Nephron (organoid): Measurements from ENCODE around the gene GAR1.
A peak's percentile ranks its signal among the peaks of the same experiment; 100 is the strongest.
"Not testable (repeated sequence)": the region's sequence is repeated elsewhere in the genome, so short reads cannot be mapped to it uniquely, and the experiment has no call there.

ENCODE experiments used
- H3K27ac Mint-ChIP-seq, 3 experiments: 2 replicates each; pipeline ENCODE4 v1.8.0; 2020; ENCODE audit warnings: mixed read lengths in 3 of 3, mild to moderate bottlenecking in 2 of 3, moderate library complexity in 1 of 3
- H3K27me3 Mint-ChIP-seq: 2 replicates; pipeline ENCODE4 v1.8.0; 2021; ENCODE audit warnings: low read depth, mild to moderate bottlenecking, moderate library complexity, mixed read lengths
- H3K36me3 Mint-ChIP-seq: 2 replicates; pipeline ENCODE4 v1.8.0; 2020; ENCODE audit warnings: low read depth, mixed read lengths
- H3K4me1 Mint-ChIP-seq: 2 replicates; pipeline ENCODE4 v1.8.0; 2020; ENCODE audit warnings: mixed read lengths
- H3K4me3 Mint-ChIP-seq, 3 experiments: 2 replicates each; pipeline ENCODE4 v1.8.0; 2020; ENCODE audit warnings: mild to moderate bottlenecking in 3 of 3, mixed read lengths in 3 of 3, moderate library complexity in 2 of 3
- H3K9me3 Mint-ChIP-seq: 2 replicates; pipeline ENCODE4 v1.8.0; 2020; ENCODE audit warnings: mixed read lengths
- TF ChIP-seq, protein P1 (sequence below), 3 experiments: fragments of 200-600 bp; sonication (generic); IDR thresholded peaks; one replicate each; pipeline ENCODE4 v1.5.0; 2021; ENCODE audit warnings: antibody characterized with exemption in 3 of 3; ENCODE audit not compliant: unreplicated experiment in 3 of 3

GAR1 gene

DNA sequence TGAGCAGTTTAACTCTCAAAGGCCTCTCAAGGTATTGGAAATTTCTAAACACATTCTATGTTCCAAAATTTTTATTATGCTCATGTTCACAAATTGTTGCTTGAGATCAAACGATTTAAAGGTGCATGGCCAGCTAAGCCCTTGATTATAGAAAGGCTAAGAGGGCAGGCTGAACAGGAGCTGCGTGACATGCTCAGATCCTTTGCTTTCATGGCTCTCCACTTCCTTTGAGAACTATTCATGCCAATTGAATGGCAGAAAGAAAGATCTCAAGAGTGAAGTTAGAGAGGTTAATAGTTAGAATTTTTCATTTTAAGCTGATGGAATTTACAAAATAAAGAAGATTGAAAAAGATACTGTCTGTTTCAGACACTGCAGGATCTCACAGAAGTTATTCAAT, 32.9 kb downstream of the GAR1 start:
- TF ChIP-seq, protein P1, sequence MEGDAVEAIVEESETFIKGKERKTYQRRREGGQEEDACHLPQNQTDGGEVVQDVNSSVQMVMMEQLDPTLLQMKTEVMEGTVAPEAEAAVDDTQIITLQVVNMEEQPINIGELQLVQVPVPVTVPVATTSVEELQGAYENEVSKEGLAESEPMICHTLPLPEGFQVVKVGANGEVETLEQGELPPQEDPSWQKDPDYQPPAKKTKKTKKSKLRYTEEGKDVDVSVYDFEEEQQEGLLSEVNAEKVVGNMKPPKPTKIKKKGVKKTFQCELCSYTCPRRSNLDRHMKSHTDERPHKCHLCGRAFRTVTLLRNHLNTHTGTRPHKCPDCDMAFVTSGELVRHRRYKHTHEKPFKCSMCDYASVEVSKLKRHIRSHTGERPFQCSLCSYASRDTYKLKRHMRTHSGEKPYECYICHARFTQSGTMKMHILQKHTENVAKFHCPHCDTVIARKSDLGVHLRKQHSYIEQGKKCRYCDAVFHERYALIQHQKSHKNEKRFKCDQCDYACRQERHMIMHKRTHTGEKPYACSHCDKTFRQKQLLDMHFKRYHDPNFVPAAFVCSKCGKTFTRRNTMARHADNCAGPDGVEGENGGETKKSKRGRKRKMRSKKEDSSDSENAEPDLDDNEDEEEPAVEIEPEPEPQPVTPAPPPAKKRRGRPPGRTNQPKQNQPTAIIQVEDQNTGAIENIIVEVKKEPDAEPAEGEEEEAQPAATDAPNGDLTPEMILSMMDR (IDR thresholded peaks at IDR 0.05; ENCODE audit: unreplicated experiment in 3 of 3): no peak
- H3K27ac Mint-ChIP-seq: no peak overlapping the region
- no peaks in the 10 kb centered on the region for H3K9me3 Mint-ChIP-seq
- no peaks in the 10 kb centered on the region for H3K36me3 Mint-ChIP-seq
- H3K27me3 Mint-ChIP-seq: peaks cover 4% of the 10 kb centered on the region
- no peaks in the 10 kb centered on the region for H3K4me1 Mint-ChIP-seq
- no peak overlapping the region for H3K4me3 Mint-ChIP-seq

DNA sequence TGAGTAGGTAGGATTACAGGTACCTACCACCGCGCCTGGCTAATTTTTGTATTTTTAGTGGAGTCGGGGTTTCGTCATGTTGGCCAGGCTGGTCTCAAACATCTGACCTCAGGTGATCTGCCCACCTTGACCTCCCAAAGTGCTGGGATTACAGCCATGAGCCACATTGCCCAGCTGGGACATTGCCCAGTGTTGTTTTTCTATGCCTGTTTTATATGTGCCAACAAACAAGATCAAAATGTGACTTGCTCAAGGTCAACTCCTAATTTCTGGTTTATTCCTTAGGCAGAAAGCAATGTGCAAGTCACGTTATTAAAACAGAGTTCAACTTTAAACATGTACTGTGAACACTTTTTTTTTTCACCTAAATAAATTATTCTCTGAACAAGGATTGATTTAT, 35.0 kb downstream of the GAR1 start:
- H3K4me3 Mint-ChIP-seq: no peak overlapping the region
- peaks cover 2% of the 10 kb centered on the region for H3K9me3 Mint-ChIP-seq
- no peak overlapping the region for H3K27ac Mint-ChIP-seq
- peaks cover 4% of the 10 kb centered on the region for H3K27me3 Mint-ChIP-seq
- H3K36me3 Mint-ChIP-seq: no peaks in the 10 kb centered on the region
- H3K4me1 Mint-ChIP-seq: no peaks in the 10 kb centered on the region
- TF ChIP-seq, protein P1 (IDR thresholded peaks at IDR 0.05; ENCODE audit: unreplicated experiment in 3 of 3): no peak

DNA sequence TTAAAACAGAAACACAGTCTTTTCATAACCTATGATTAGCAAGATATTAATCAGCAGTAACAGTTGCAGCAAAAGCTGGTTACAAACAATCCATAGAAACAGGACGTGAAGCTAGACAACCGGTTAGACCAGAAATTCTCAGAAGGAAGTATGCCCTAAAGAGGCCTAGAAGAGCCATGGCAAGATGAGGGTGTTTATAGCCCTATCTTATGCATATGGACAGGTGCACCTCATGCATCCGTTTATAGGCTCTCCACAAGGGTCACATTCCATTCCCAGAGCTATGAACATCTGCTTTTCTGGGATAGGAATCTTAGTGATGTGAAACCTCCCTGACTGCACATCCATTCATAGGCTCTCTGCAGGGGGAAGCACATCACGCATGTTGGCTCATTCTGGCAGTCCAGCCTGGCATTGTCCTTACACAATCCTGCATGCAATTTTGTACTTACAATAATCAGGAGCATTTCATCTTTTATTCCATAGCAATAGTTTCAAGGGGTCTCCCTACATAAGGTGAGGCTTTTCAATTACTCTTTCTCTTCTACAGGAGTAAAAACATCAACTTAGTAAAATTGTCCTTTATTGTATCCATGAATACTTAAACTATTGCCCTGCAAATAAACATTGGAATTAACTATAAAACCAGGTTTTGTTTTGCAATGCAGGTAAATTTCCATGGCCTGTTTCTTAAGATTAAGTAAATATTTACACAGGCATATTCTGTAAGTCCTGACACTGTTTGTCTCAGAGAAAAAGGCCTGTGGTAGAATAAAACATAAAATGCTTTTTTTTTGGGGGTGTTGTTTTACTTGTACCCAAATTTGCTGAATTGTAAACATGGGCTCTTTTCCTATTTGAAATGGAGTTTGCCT, 44.1 kb downstream of the GAR1 start:
- not testable (repeated sequence) for H3K4me1 Mint-ChIP-seq, H3K27ac Mint-ChIP-seq, H3K4me3 Mint-ChIP-seq, H3K36me3 Mint-ChIP-seq, H3K27me3 Mint-ChIP-seq
- peaks cover 41% of the 10 kb centered on the region for H3K9me3 Mint-ChIP-seq

- peak overlapping the region in 1 of 3 experiments; percentile 80 for H3K27ac Mint-ChIP-seq
- H3K36me3 Mint-ChIP-seq: peaks cover 5% of the 10 kb centered on the region
- no peaks in the 10 kb centered on the region for H3K4me1 Mint-ChIP-seq
- TF ChIP-seq, protein P1 (IDR thresholded peaks at IDR 0.05; ENCODE audit: unreplicated experiment in 3 of 3): no peak
- H3K9me3 Mint-ChIP-seq: peaks cover 33% of the 10 kb centered on the region
- H3K27me3 Mint-ChIP-seq: no peaks in the 10 kb centered on the region
- H3K4me3 Mint-ChIP-seq: no peak overlapping the region
Measured at GRCh38 chr4:109861271-109861670, 45.7 kb downstream of the GAR1 start.

DNA sequence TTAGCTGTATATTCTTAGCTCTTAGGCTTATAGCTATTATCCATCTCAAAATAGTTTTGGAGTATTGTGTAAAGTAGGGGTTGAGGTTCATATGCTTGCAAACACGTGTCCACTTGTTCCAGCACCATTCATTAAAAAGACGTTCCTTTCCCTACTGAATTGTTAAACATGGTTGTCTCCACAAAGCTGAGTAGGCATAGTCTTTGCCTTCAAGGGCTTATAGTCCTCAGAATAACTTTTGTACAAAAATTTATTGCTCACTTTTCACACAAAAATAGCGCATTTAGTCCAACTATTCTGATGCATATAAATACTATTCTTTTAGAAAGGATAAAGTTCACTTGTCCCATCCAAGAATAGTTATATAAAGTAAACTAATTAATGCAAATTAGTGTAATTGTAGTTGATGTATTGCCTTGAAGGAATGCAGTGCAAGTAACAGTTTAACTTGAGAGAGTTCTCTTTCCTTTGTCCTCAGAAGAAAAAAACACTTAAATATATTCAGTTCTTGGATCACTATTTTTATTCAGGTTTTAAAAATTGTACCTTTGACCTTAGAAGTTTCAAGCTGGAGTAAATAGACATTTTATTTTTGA, 46.5 kb downstream of the GAR1 start:
- no peaks in the 10 kb centered on the region for H3K4me1 Mint-ChIP-seq
- H3K4me3 Mint-ChIP-seq: no peak overlapping the region
- H3K27ac Mint-ChIP-seq: peak overlapping the region in 1 of 3 experiments; percentile 80
- H3K27me3 Mint-ChIP-seq: no peaks in the 10 kb centered on the region
- TF ChIP-seq, protein P1 (IDR thresholded peaks at IDR 0.05; ENCODE audit: unreplicated experiment in 3 of 3): no peak
- peaks cover 29% of the 10 kb centered on the region for H3K9me3 Mint-ChIP-seq
- peaks cover 5% of the 10 kb centered on the region for H3K36me3 Mint-ChIP-seq

DNA sequence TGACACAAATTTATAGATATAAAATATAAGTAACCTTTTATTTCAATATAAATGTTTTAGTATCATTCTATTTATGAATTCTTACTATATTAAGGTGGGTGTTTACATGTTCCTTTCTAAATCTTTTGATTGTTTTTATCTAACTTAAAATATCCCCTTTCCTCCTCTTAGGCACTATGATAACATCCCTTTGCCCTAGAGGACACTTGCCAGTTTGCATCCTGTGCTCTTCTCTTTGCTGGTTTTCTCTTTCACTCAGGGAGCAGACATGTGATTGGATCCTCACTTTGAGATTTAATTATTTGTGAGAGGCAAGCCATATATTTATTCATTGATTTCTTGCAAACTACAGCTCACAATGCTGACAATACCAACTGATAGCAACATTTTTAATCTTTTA, 48.6 kb downstream of the GAR1 start:
- no peaks in the 10 kb centered on the region for H3K4me1 Mint-ChIP-seq
- TF ChIP-seq, protein P1 (IDR thresholded peaks at IDR 0.05; ENCODE audit: unreplicated experiment in 3 of 3): peak in 1 of 3 experiments; percentile 14
- no peak overlapping the region for H3K27ac Mint-ChIP-seq
- no peaks in the 10 kb centered on the region for H3K27me3 Mint-ChIP-seq
- H3K4me3 Mint-ChIP-seq: no peak overlapping the region
- peaks cover 17% of the 10 kb centered on the region for H3K9me3 Mint-ChIP-seq
- peaks cover 5% of the 10 kb centered on the region for H3K36me3 Mint-ChIP-seq
